Trophoblast cell (in vitro differentiated cells and primary cell): ENCODE data around the gene GALK1.
A peak's percentile ranks its signal among the peaks of the same experiment; 100 is the strongest.
"Not testable (repeated sequence)": the region's sequence is repeated elsewhere in the genome, so short reads cannot be mapped to it uniquely, and the experiment has no call there.

Source experiments
- DNase-seq, 2 donors: peaks; one replicate each; pipeline ENCODE4 v3.0.0-alpha.2; 2016
- H2AFZ ChIP-seq: 2 replicates; pipeline ENCODE4 v1.6.1; 2013; ENCODE audit warnings: low read length, moderate library complexity, mild to moderate bottlenecking; ENCODE audit not compliant: insufficient read depth, poor library complexity
- H2AK5ac ChIP-seq: 2 replicates; pipeline ENCODE4 v1.6.1; 2013; ENCODE audit warnings: mild to moderate bottlenecking, low read length
- H2BK120ac ChIP-seq: 2 replicates; pipeline ENCODE4 v1.6.1; 2013; ENCODE audit warnings: low read length, mild to moderate bottlenecking, moderate library complexity; ENCODE audit not compliant: insufficient read depth, poor library complexity
- H2BK12ac ChIP-seq: 2 replicates; pipeline ENCODE4 v1.6.1; 2013; ENCODE audit warnings: mild to moderate bottlenecking, low read length, moderate library complexity
- H2BK5ac ChIP-seq: 2 replicates; pipeline ENCODE4 v1.6.1; 2013; ENCODE audit warnings: low read length, low read depth, moderate library complexity, mild to moderate bottlenecking; ENCODE audit not compliant: poor library complexity
- H3K14ac ChIP-seq: 2 replicates; pipeline ENCODE4 v1.6.1; 2013; ENCODE audit warnings: mild to moderate bottlenecking, low read length
- H3K18ac ChIP-seq: 2 replicates; pipeline ENCODE4 v1.6.1; 2013; ENCODE audit warnings: mild to moderate bottlenecking, low read length
- H3K23ac ChIP-seq: 2 replicates; pipeline ENCODE4 v1.6.1; 2013; ENCODE audit warnings: low read length
- H3K27ac ChIP-seq: 2 replicates; pipeline ENCODE4 v1.5.1; 2013; ENCODE audit warnings: low read depth, mild to moderate bottlenecking, inconsistent platforms, low read length, moderate library complexity
- H3K27me3 ChIP-seq: 2 replicates; pipeline ENCODE4 v1.6.1; 2013; ENCODE audit warnings: inconsistent platforms, mild to moderate bottlenecking, low read length, moderate library complexity; ENCODE audit not compliant: insufficient read depth
- H3K36me3 ChIP-seq, 2 experiments: 1 replicate in 1 of 2; 2 replicates in 1 of 2; pipeline ENCODE4 v1.6.1; 2013; ENCODE audit warnings: low read length in 2 of 2, mild to moderate bottlenecking in 2 of 2, moderate library complexity in 1 of 2; ENCODE audit not compliant: insufficient read depth in 2 of 2, control insufficient read depth in 1 of 2
- H3K4ac ChIP-seq: 2 replicates; pipeline ENCODE4 v1.6.1; 2013; ENCODE audit warnings: low read depth, mild to moderate bottlenecking, low read length, moderate library complexity
- H3K4me1 ChIP-seq, 2 experiments: 1 replicate in 1 of 2; 2 replicates in 1 of 2; pipeline ENCODE4 v1.6.1; 2013; ENCODE audit warnings: low read length in 2 of 2, mild to moderate bottlenecking in 2 of 2, moderate library complexity in 1 of 2; ENCODE audit not compliant: insufficient read depth in 2 of 2, control insufficient read depth in 1 of 2
- H3K4me2 ChIP-seq: 2 replicates; pipeline ENCODE4 v1.6.1; 2013; ENCODE audit warnings: inconsistent platforms, mild to moderate bottlenecking, low read length, moderate library complexity
- H3K4me3 ChIP-seq: 2 replicates; pipeline ENCODE4 v1.5.1; 2013; ENCODE audit warnings: mild to moderate bottlenecking, low read depth, low read length, inconsistent platforms
- H3K79me1 ChIP-seq: one replicate; pipeline ENCODE4 v1.6.1; 2013; ENCODE audit warnings: low read length
- H3K79me2 ChIP-seq: 2 replicates; pipeline ENCODE4 v1.6.1; 2013; ENCODE audit warnings: low read length, mild to moderate bottlenecking; ENCODE audit not compliant: control insufficient read depth, insufficient read depth, poor library complexity
- H3K9ac ChIP-seq: 2 replicates; pipeline ENCODE4 v1.6.1; 2013; ENCODE audit warnings: mild to moderate bottlenecking, low read length
- H3K9me3 ChIP-seq: 2 replicates; pipeline ENCODE4 v1.6.1; 2013; ENCODE audit warnings: low read depth, mild to moderate bottlenecking, control low read depth, inconsistent platforms, low read length; ENCODE audit not compliant: insufficient read depth
- H4K12ac ChIP-seq: 2 replicates; pipeline ENCODE4 v1.6.1; 2013; ENCODE audit warnings: low read depth, mild to moderate bottlenecking, low read length, moderate library complexity
- H4K8ac ChIP-seq: 2 replicates; pipeline ENCODE4 v1.6.1; 2013; ENCODE audit warnings: low read depth, mild to moderate bottlenecking, low read length, moderate library complexity
- H4K91ac ChIP-seq: one replicate; pipeline ENCODE4 v1.6.1; 2013; ENCODE audit warnings: low read depth, mild to moderate bottlenecking, low read length, moderate library complexity
- WGBS: extraction: QIAGEN DNeasy Blood & Tissue Kit; methylation state at CpG from one replicate; pipeline ENCODE4 v1.1.7; 2013; ENCODE audit warnings: missing lambda C conversion rate; ENCODE audit not compliant: insufficient read length, insufficient coverage; ENCODE audit errors: extremely low coverage; 5-methylcytosine and 5-hydroxymethylcytosine counted together

Gene GALK1

DNA sequence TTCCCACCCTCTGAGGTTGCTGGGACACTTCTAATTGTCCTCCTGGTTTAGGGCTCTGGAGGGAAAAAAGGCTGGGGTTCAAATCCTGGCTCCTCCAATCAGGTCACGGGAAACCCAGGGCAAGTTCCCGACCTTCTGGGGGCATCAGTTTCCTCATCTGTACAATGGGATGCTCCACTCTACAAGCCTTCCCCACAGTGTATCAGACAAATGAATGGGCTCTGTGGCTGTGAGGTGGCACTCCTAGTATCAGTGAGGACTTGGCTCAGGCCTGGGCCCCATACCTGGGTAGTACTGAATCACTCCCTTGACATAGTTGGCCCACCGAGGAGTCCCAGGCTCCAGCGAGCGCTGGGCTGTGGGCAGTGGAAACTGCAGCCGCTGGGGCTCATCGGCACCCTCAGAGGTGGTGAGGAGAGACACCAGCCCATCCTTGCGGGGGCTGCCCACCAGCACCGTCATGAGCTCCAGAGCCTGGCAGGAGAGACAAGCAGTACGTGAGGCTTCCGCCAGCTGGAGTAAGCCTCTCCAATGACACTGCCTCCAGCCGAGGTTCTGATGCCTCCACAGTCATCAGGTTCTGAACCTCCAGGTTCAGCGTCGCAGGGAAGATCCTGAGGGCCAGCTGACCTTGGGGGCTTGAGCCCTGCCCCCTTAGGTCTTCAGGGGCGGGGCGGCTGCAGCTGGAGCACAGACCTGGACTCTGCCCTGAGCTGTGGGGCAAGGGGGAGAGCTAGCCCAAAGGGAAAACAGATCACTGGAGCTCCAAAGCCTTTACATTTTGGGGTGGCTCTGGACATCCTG lies 1.2 kb downstream of the GALK1 start:
- peak overlapping the region; percentile 6 for H3K9ac ChIP-seq

GRCh38 chr17:75763269-75763607 lies 1.8 kb downstream of the GALK1 start:
- no peak overlapping the region for H3K4me3 ChIP-seq
- H3K4me1 ChIP-seq, result peaks cover 6 to 10% of the 10 kb centered on the region in 2 experiments
- DNase-seq, result no peak
- no peak overlapping the region for H3K18ac ChIP-seq
- no peaks in the 10 kb centered on the region for H3K9me3 ChIP-seq
- H3K27me3 ChIP-seq, result no peaks in the 10 kb centered on the region
- H3K4ac ChIP-seq, result no peak overlapping the region
- H4K8ac ChIP-seq, result no peak overlapping the region
- no peak overlapping the region for H3K27ac ChIP-seq
- no peak overlapping the region for H2BK12ac ChIP-seq
- no peak overlapping the region for H3K23ac ChIP-seq
- no peak overlapping the region for H4K12ac ChIP-seq
- no peak overlapping the region for H3K4me2 ChIP-seq
- no peaks in the 10 kb centered on the region for H3K36me3 ChIP-seq
- peaks cover 3% of the 10 kb centered on the region for H3K79me2 ChIP-seq
- no peak overlapping the region for H2BK5ac ChIP-seq
- H4K91ac ChIP-seq, result no peak overlapping the region
- H2AFZ ChIP-seq, result no peak overlapping the region
- no peak overlapping the region for H2AK5ac ChIP-seq
- no peak overlapping the region for H2BK120ac ChIP-seq
- no peak overlapping the region for H3K14ac ChIP-seq
- no peak overlapping the region for H3K9ac ChIP-seq
- no CpG with 5 or more reads among the region's 3 CpGs for WGBS
- peaks cover 4% of the 10 kb centered on the region for H3K79me1 ChIP-seq

More for the DNA sequence above, 1.2 kb downstream of the GALK1 start:
- H3K79me1 ChIP-seq, result peaks cover 4% of the 10 kb centered on the region
- H3K27me3 ChIP-seq, result no peaks in the 10 kb centered on the region
- peak overlapping the region; percentile 65 for H3K4me3 ChIP-seq
- H3K23ac ChIP-seq, result no peak overlapping the region
- H3K4me2 ChIP-seq, result peak overlapping the region; percentile 73
- peak overlapping the region; percentile 5 for H4K91ac ChIP-seq
- H3K4ac ChIP-seq, result no peak overlapping the region
- H3K79me2 ChIP-seq, result peaks cover 3% of the 10 kb centered on the region
- no peak overlapping the region for H3K18ac ChIP-seq
- peak overlapping the region; percentile 15 for H4K8ac ChIP-seq
- no peak overlapping the region for H2AFZ ChIP-seq
- H2BK5ac ChIP-seq, result no peak overlapping the region
- peaks cover 6 to 10% of the 10 kb centered on the region in 2 experiments for H3K4me1 ChIP-seq
- H2AK5ac ChIP-seq, result no peak overlapping the region
- no CpG with 5 or more reads among the region's 16 CpGs for WGBS
- H3K36me3 ChIP-seq, result no peaks in the 10 kb centered on the region
- no peaks in the 10 kb centered on the region for H3K9me3 ChIP-seq
- no peak overlapping the region for H2BK120ac ChIP-seq
- no peak overlapping the region for H2BK12ac ChIP-seq
- H3K14ac ChIP-seq, result peak overlapping the region; percentile 7
- no peak overlapping the region for H3K27ac ChIP-seq
- peak overlapping the region; percentile 6 for H4K12ac ChIP-seq
- DNase-seq, result no peak

- Histone ChIP-seq H3K9me3 (no peaks in the 10 kb centered on the region), H2AK5ac (no peak overlapping the region), H3K36me3 (peaks cover 4 to 5% of the 10 kb centered on the region in 2 experiments), H3K4me1 (peaks cover 6 to 10% of the 10 kb centered on the region in 2 experiments), H3K23ac (no peak overlapping the region), H3K14ac (no peak overlapping the region), H3K18ac (no peak overlapping the region), H3K4me2 (no peak overlapping the region), H3K4me3 (no peak overlapping the region), H4K91ac (no peak overlapping the region), H2BK5ac (no peak overlapping the region), H3K79me1 (peaks cover 4% of the 10 kb centered on the region), H3K4ac (no peak overlapping the region), H4K12ac (no peak overlapping the region), H3K27me3 (no peaks in the 10 kb centered on the region), H2AFZ (no peak overlapping the region), H3K9ac (no peak overlapping the region), H2BK12ac (no peak overlapping the region), H2BK120ac (no peak overlapping the region), H3K27ac (no peak overlapping the region), H4K8ac (no peak overlapping the region), H3K79me2 (peaks cover 3% of the 10 kb centered on the region)
- no CpG with 5 or more reads among the region's 27 CpGs for WGBS
- no peak for DNase-seq
Measured at GRCh38 chr17:75762513-75763268, 2.3 kb downstream of the GALK1 start.

DNA sequence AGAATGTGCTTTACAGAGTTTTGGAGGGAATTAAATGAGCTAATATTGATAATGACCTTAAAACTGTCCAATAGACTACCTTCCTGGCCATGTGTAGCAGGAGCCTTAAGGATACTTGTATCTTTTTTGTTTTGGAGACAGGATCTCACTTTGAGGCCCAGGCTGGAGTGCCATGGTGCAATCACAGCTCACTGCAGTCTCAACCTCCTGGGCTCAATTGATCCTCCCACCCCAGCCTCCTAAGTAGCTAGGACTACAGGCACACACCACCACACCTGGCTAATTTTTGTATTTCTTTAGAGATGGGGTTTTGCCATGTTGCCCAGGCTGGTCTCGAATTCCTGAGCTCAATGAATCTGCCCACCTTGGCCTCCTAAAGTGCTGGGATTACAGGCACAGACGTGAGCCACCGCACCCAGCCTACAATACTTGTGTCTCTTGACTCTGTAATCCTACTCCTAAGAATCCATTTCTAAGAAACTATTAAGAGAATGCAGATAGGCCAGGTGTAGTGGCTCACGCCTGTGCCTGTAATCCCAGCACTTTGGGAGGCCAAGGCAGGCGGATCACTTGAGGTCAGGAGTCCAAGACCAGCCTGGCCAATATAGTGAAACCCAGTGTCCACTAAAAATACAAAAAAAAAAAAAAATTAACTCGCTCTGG lies 4.9 kb downstream of the GALK1 start:
- H3K4me3 ChIP-seq, H3K18ac ChIP-seq, H4K91ac ChIP-seq, H2AK5ac ChIP-seq, H3K4me1 ChIP-seq, H2BK120ac ChIP-seq, H3K9ac ChIP-seq, H2BK12ac ChIP-seq, H3K14ac ChIP-seq, H4K8ac ChIP-seq, H2BK5ac ChIP-seq, H4K12ac ChIP-seq, H2AFZ ChIP-seq, H3K79me2 ChIP-seq, H3K27me3 ChIP-seq, H3K9me3 ChIP-seq, H3K27ac ChIP-seq, H3K4me2 ChIP-seq, H3K4ac ChIP-seq, H3K23ac ChIP-seq, H3K79me1 ChIP-seq: not testable (repeated sequence)
- H3K36me3 ChIP-seq, result peaks cover 20 to 21% of the 10 kb centered on the region in 2 experiments
- peak; percentile 82 to 84 for DNase-seq
- WGBS, result no CpG with 5 or more reads among the region's 6 CpGs
